Stimulated activated effector memory CD8-positive, alpha-beta T cell treated with anti-CD3 and anti-CD28 coated beads, Interleukin-12 subunit alpha, Interleukin-12 subunit beta, amount 100 ng/mL, for 72 hours (primary cell): ENCODE measurements around the gene NMNAT2.

Experiments
- ATAC-seq: fragments of 150-1000 bp; cut with Tn5 transposase; 2 replicates; pipeline ENCODE4 v1.10.0; 2021
- DNase-seq, 2 donors: peaks; one replicate each; pipeline ENCODE4 v3.0.0; 2021 to 2022; ENCODE audit warnings: low spot score in 2 of 2
- H3K27ac Mint-ChIP-seq: one replicate; pipeline ENCODE4 v1.8.0; 2022; ENCODE audit warnings: mild to moderate bottlenecking, mixed read lengths
- H3K36me3 Mint-ChIP-seq: one replicate; pipeline ENCODE4 v1.8.0; 2022; ENCODE audit warnings: mild to moderate bottlenecking, mixed read lengths
- H3K4me1 Mint-ChIP-seq: one replicate; pipeline ENCODE4 v1.8.0; 2022; ENCODE audit warnings: mixed read lengths
- H3K4me3 Mint-ChIP-seq: one replicate; pipeline ENCODE4 v1.8.0; 2022; ENCODE audit warnings: mild to moderate bottlenecking, mixed read lengths
- H3K9me3 Mint-ChIP-seq: one replicate; pipeline ENCODE4 v1.8.0; 2022; ENCODE audit warnings: mixed read lengths

NMNAT2 gene

GRCh38 chr1:183206538-183207122, 211.6 kb downstream of the NMNAT2 start:
- no peak for DNase-seq
- H3K4me3 Mint-ChIP-seq, result no peak overlapping the region
- no peaks in the 10 kb centered on the region for H3K36me3 Mint-ChIP-seq
- H3K27ac Mint-ChIP-seq, result no peak overlapping the region
- ATAC-seq, result no peak
- no peaks in the 10 kb centered on the region for H3K4me1 Mint-ChIP-seq
- no peaks in the 10 kb centered on the region for H3K9me3 Mint-ChIP-seq

- H3K36me3 Mint-ChIP-seq, result no peaks in the 10 kb centered on the region
- no peaks in the 10 kb centered on the region for H3K9me3 Mint-ChIP-seq
- H3K4me1 Mint-ChIP-seq, result no peaks in the 10 kb centered on the region
- no peak overlapping the region for H3K4me3 Mint-ChIP-seq
- ATAC-seq (no peak), DNase-seq (no peak)
- H3K27ac Mint-ChIP-seq, result no peak overlapping the region
These were observed 212.9 kb downstream of the NMNAT2 start for GRCh38 chr1:183205196-183205781.

- DNase-seq (no peak), ATAC-seq (no peak)
- H3K9me3 Mint-ChIP-seq, result no peaks in the 10 kb centered on the region
- no peak overlapping the region for H3K27ac Mint-ChIP-seq
- no peak overlapping the region for H3K4me3 Mint-ChIP-seq
- no peaks in the 10 kb centered on the region for H3K36me3 Mint-ChIP-seq
- H3K4me1 Mint-ChIP-seq, result no peaks in the 10 kb centered on the region
These were observed 215.1 kb downstream of the NMNAT2 start for GRCh38 chr1:183203094-183203493.

- H3K4me3 Mint-ChIP-seq, result no peak overlapping the region
- no peaks in the 10 kb centered on the region for H3K36me3 Mint-ChIP-seq
- DNase-seq (no peak), ATAC-seq (no peak)
- H3K9me3 Mint-ChIP-seq, result no peaks in the 10 kb centered on the region
- no peak overlapping the region for H3K27ac Mint-ChIP-seq
- H3K4me1 Mint-ChIP-seq, result no peaks in the 10 kb centered on the region
These were observed 217.7 kb downstream of the NMNAT2 start for GRCh38 chr1:183200451-183200850.

- Mint-ChIP-seq H3K9me3 (no peaks in the 10 kb centered on the region), H3K4me1 (peaks cover 7% of the 10 kb centered on the region), H3K27ac (no peak overlapping the region), H3K36me3 (no peaks in the 10 kb centered on the region), H3K4me3 (no peak overlapping the region)
- ATAC-seq, result no peak
- no peak for DNase-seq
These were observed 218.9 kb downstream of the NMNAT2 start for GRCh38 chr1:183199304-183199703.

GRCh38 chr1:183198463-183198862, 219.7 kb downstream of the NMNAT2 start:
- no peak for ATAC-seq
- Mint-ChIP-seq H3K36me3 (no peaks in the 10 kb centered on the region), H3K27ac (no peak overlapping the region), H3K4me1 (peaks cover 7% of the 10 kb centered on the region), H3K4me3 (no peak overlapping the region), H3K9me3 (no peaks in the 10 kb centered on the region)
- no peak for DNase-seq
